Measurements from ENCODE around the gene ZNF48.

Gene ZNF48

DNA sequence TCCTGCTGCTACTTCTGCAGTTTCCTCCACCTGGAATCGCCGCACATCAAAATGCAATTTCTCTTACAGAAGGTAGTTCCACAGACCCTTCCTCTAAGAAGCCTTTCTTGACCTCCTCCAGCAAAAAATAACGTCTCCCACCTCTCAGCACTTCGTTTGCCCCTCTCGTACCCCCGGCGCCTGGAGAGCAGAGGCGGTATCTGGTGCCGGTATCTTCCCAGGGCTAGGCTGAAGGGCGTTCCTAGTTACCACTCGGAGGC lies 34.1 kb downstream of the ZNF48 start:
- Histone ChIP-seq H3K36me3 (ENCODE audit: control insufficient read depth, insufficient read depth, low read length) (no peaks in the 10 kb centered on the region), H3K9ac (ENCODE audit: low read length) (peak overlapping the region; percentile 71), H3K4me3 (ENCODE audit: low read length) (peak overlapping the region; percentile 78), H3K27me3 (ENCODE audit: control insufficient read depth, insufficient read depth, low read length) (no peaks in the 10 kb centered on the region), H3K4me1 (ENCODE audit: control insufficient read depth, insufficient read depth, low read length) (peaks cover 9% of the 10 kb centered on the region), H3K27ac (ENCODE audit: low read depth, low read length) (peak overlapping the region; percentile 66)

DNA sequence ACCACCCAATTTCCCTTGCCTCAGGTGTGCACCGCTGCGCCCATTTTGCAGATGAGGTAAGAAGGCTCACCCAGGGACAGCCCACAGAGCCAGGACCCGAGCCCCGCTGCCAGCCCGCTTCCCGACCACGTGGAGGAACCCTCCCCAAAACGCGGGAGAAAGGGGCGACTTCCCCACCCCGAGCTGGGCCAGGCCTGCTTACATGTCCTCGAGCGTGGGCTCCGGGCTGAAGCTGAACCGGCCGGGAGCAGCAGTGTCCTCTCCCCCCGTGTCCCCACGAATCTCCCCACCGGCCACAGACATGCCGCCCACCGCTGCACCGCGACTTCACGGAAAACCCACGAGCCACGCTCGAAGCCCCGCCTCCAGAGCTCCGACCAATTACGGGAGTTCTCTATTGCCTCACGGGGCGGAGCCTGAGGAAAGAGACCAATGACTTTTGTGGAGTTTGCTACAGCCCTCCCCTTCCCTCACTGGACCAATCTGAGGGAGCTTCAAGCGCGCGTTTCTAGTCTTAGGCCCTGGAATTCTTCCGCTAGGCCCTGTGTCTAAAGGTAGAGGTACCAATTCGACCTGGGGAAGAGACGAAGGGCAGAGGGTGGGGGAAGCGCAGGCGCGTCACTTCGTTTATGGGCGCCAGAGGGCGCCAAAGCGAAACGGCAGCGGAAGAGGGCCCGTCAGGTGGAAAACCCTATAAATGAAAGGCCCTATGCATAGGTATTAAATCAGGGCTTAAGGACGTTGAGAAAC lies 34.6 kb downstream of the ZNF48 start, which contains the start of gene DCTPP1:
Gene DCTPP1 (minus strand): TSS at position 353 of the 750 bp plus-strand sequence. CDS start 50 bp downstream, at position 303.
- Histone ChIP-seq H3K9ac (ENCODE audit: low read length) (peak within 1 kb of the TSS; percentile 71), H3K4me1 (ENCODE audit: control insufficient read depth, insufficient read depth, low read length) (peaks cover 9% of the 10 kb centered on the region), H3K4me3 (ENCODE audit: low read length) (peak within 1 kb of the TSS; percentile 78), H3K27me3 (ENCODE audit: control insufficient read depth, insufficient read depth, low read length) (no peaks in the 10 kb centered on the region), H3K27ac (ENCODE audit: low read depth, low read length) (peak within 1 kb of the TSS; percentile 66), H3K36me3 (ENCODE audit: control insufficient read depth, insufficient read depth, low read length) (no peaks in the 10 kb centered on the region)

DNA sequence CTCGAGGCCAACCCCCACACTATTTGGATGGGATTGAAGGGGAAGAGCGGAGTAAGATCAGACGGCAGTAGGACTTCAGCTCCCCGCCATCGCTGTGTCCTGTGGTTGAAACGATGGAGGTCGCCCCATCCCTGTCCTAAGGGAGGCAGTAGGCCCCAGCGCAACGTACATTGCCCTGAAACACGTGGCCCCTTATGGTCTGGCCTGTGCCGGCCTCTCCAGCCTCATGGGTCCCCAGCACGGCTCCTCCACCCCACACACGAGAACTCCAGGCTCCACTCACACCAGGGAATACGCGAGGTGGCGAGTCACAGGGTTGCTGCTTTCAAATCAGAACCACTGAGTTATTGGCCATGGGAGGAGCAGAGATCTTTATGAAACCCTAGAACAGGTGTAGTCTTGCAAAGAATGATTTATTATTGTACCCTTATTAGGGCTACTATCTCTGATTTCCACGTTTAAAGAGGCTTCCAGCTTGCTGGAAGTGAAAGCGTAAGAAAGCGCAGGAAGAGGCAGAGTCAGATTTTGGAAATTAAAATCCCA lies 35.3 kb downstream of the ZNF48 start:
- Histone ChIP-seq H3K27ac (ENCODE audit: low read depth, low read length) (peak overlapping the region; percentile 66), H3K4me1 (ENCODE audit: control insufficient read depth, insufficient read depth, low read length) (peaks cover 9% of the 10 kb centered on the region), H3K4me3 (ENCODE audit: low read length) (peak overlapping the region; percentile 52), H3K27me3 (ENCODE audit: control insufficient read depth, insufficient read depth, low read length) (no peaks in the 10 kb centered on the region), H3K36me3 (ENCODE audit: control insufficient read depth, insufficient read depth, low read length) (no peaks in the 10 kb centered on the region), H3K9ac (ENCODE audit: low read length) (peak overlapping the region; percentile 57)

DNA sequence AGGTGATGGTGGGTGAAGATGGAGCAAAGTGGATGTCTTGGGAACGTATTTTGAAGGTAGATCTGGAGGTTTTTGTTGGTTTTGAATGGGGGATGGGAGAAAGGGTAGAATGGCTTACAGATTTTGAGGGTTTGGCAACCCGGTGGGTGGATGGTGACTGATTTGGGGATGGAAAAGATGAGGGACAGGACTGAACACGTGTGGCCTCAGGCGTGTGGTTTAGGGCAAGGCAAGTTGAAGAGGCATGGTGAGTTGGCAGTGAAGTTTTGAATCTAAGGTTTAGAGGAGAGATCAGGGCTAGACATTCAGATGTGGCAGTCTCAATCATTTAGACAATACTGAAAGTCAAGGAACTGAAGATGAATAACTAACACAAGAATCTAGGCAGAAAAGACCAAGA lies 39.6 kb downstream of the ZNF48 start:
- Histone ChIP-seq H3K9ac (ENCODE audit: low read length) (no peak overlapping the region), H3K27me3 (ENCODE audit: control insufficient read depth, insufficient read depth, low read length) (no peaks in the 10 kb centered on the region), H3K27ac (ENCODE audit: low read depth, low read length) (no peak overlapping the region), H3K4me1 (ENCODE audit: control insufficient read depth, insufficient read depth, low read length) (peaks cover 4% of the 10 kb centered on the region), H3K4me3 (ENCODE audit: low read length) (no peak overlapping the region), H3K36me3 (ENCODE audit: control insufficient read depth, insufficient read depth, low read length) (no peaks in the 10 kb centered on the region)

DNA sequence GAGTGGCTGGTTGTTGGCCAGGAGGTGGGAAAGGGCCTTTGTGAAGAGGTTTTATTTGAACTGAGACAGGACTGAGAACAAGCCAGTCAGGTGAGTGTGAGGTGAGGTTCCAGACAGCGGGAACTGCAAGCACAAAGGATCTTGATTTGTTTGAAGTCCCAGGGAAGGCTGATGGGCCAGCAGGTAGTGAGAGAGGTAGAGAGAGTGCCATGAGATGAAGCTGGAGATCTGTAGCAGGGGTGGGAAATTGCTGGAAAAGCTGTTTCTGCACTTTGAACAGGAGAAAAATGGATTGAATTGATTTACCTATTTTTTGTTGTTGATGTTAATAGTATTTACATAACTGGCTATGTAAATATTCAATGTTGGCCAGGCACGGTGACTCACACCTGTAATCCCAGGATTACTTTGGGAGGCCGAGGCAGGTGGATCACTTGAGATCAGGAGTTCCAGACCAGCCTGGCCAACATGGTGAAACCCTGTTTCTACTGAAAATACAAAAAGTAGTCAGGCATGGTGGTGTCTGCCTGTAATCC lies 42.4 kb downstream of the ZNF48 start:
- H3K36me3 ChIP-seq (ENCODE audit: control insufficient read depth, insufficient read depth, low read length): no peaks in the 10 kb centered on the region
- H3K9ac ChIP-seq (ENCODE audit: low read length): no peak overlapping the region
- H3K4me1 ChIP-seq (ENCODE audit: control insufficient read depth, insufficient read depth, low read length): no peaks in the 10 kb centered on the region
- no peak overlapping the region for H3K4me3 ChIP-seq (ENCODE audit: low read length)
- no peak overlapping the region for H3K27ac ChIP-seq (ENCODE audit: low read depth, low read length)
- no peaks in the 10 kb centered on the region for H3K27me3 ChIP-seq (ENCODE audit: control insufficient read depth, insufficient read depth, low read length)

DNA sequence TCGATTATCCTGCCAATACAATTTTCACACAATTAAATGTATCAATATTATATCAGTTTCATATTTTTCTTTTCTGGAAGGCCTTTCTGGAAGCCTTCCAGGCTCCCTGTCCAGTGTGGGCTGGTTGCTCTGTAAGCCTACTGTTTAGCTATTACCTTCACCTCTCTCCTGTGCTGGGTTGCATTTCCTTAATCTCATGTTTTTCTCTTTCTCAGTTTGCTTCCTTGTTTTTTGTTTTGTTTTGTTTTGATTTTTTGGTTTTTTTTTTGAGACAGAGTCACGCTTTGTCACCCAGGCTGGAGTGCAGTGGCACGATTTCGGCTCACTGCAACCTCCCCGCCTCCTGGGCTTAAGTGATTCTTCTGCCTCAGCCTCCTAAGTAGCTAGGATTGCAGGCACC lies 43.6 kb downstream of the ZNF48 start:
- Histone ChIP-seq H3K36me3 (ENCODE audit: control insufficient read depth, insufficient read depth, low read length) (no peaks in the 10 kb centered on the region), H3K27me3 (ENCODE audit: control insufficient read depth, insufficient read depth, low read length) (no peaks in the 10 kb centered on the region), H3K4me3 (ENCODE audit: low read length) (no peak overlapping the region), H3K4me1 (ENCODE audit: control insufficient read depth, insufficient read depth, low read length) (no peaks in the 10 kb centered on the region), H3K9ac (ENCODE audit: low read length) (no peak overlapping the region), H3K27ac (ENCODE audit: low read depth, low read length) (no peak overlapping the region)

DNA sequence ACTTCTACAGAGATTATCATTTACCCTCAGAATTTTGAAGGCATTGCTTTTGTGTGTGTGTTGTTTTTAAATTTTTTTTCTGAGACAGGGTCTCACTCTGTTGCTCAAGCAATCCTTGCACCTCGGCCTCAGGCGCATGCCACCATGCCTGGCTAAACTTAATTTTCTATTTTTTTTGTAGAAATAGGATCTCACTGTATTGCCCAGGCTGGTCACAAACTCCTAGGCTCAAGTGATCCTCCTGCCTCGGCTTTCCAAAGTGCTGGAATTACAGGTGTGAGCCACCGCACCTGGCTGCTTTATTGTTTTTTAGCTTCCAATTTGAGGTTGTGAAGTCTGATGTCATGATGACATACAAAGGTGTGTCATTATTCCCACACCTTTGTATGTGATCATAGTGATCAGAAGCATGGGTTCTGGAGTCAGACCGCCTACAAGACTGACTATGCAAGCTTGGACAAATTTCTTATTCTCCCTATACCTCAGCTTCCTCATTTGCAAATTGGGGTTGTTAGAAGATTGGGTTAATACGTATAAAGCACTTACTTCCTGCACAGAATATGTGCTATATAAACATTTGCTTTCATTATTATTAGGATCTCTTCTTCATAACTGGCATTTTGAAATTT lies 44.6 kb downstream of the ZNF48 start:
- Histone ChIP-seq H3K27ac (ENCODE audit: low read depth, low read length) (no peak overlapping the region), H3K4me3 (ENCODE audit: low read length) (no peak overlapping the region), H3K9ac (ENCODE audit: low read length) (no peak overlapping the region), H3K4me1 (ENCODE audit: control insufficient read depth, insufficient read depth, low read length) (peaks cover 3% of the 10 kb centered on the region), H3K27me3 (ENCODE audit: control insufficient read depth, insufficient read depth, low read length) (no peaks in the 10 kb centered on the region), H3K36me3 (ENCODE audit: control insufficient read depth, insufficient read depth, low read length) (peaks cover 5% of the 10 kb centered on the region)

DNA sequence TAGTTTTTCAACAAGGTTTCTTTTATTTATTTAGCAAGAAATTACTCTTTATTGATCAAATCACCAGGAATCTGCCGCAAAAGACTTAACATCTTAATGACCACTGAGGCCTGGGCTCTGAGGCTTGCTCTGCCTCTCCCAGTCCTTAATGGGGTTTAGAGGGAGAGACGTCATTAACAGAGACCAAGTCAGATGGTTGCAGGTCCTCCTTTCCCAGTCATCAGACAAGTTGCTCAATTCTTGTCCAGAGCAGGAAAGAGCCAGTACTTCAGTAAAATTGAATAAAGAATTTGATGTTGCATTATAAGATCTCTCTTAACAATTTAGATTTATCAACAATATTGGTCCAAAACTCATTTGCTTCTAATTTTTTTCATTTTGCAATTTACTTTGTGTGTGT lies 48.4 kb downstream of the ZNF48 start:
- peaks cover 6% of the 10 kb centered on the region for H3K4me1 ChIP-seq (ENCODE audit: control insufficient read depth, insufficient read depth, low read length)
- H3K36me3 ChIP-seq (ENCODE audit: control insufficient read depth, insufficient read depth, low read length): peaks cover 5% of the 10 kb centered on the region
- no peaks in the 10 kb centered on the region for H3K27me3 ChIP-seq (ENCODE audit: control insufficient read depth, insufficient read depth, low read length)
- no peak overlapping the region for H3K9ac ChIP-seq (ENCODE audit: low read length)
- no peak overlapping the region for H3K4me3 ChIP-seq (ENCODE audit: low read length)
- no peak overlapping the region for H3K27ac ChIP-seq (ENCODE audit: low read depth, low read length)

DNA sequence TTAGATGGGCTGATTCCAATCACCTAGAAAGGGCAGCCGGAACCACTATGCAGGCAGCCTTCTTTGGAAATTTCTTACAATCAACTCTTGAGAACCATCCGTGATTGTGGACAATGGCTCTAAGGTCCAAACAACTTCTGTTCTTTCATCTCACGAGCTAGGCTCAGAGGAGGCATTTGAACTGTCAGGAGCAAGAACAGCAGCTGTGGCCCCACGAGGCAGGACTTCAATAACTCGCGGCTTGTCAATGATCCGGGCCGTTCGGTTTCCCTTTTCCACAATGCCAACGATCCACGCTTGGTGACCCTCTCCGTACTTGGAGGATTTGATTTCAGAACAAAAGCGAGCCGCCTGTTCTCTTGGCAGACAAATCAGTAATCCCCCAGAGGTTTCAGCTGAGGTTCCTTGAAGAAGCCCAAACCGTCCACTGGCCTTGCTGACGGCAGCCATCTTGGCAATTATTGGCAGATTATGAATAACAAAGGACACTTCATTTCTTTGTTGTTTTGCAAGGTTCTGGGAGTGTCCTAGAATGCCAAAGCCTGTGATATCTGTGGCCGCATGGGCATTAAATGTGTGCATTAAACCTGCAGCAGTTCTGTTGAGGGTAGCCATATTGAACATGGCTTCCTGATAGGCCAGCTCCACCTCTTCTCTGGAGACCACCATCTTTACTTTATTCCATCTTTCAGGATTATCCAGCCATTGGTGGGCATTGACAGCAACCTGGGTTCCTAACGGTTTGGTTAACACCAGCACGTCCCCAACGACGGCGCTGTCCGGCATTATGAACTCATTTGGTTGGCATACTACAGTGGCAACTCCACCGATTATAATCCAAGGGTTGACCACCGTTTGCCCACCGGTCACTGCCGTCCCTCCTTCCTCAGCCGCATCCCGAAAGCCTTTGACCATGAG lies 49.3 kb downstream of the ZNF48 start:
- Histone ChIP-seq H3K27me3 (ENCODE audit: control insufficient read depth, insufficient read depth, low read length) (no peaks in the 10 kb centered on the region), H3K4me1 (ENCODE audit: control insufficient read depth, insufficient read depth, low read length) (peaks cover 6% of the 10 kb centered on the region), H3K36me3 (ENCODE audit: control insufficient read depth, insufficient read depth, low read length) (peaks cover 5% of the 10 kb centered on the region), H3K27ac (ENCODE audit: low read depth, low read length) (peak overlapping the region; percentile 96), H3K9ac (ENCODE audit: low read length) (peak overlapping the region; percentile 93), H3K4me3 (ENCODE audit: low read length) (peak overlapping the region; percentile 94)

DNA sequence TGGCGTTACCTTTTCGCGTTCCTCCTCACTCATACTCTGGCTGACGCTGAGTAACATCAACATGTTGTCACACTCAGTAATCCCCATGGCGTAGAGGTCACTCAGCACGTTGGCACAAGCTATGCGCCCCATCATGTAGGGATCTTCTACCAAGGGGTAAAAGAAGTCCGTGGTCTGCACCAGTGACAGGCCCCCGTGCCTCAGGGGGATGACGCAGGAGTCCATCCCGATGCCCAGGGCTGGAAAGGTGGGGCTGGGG lies 49.9 kb downstream of the ZNF48 start:
- peak overlapping the region; percentile 96 for H3K27ac ChIP-seq (ENCODE audit: low read depth, low read length)

DNA sequence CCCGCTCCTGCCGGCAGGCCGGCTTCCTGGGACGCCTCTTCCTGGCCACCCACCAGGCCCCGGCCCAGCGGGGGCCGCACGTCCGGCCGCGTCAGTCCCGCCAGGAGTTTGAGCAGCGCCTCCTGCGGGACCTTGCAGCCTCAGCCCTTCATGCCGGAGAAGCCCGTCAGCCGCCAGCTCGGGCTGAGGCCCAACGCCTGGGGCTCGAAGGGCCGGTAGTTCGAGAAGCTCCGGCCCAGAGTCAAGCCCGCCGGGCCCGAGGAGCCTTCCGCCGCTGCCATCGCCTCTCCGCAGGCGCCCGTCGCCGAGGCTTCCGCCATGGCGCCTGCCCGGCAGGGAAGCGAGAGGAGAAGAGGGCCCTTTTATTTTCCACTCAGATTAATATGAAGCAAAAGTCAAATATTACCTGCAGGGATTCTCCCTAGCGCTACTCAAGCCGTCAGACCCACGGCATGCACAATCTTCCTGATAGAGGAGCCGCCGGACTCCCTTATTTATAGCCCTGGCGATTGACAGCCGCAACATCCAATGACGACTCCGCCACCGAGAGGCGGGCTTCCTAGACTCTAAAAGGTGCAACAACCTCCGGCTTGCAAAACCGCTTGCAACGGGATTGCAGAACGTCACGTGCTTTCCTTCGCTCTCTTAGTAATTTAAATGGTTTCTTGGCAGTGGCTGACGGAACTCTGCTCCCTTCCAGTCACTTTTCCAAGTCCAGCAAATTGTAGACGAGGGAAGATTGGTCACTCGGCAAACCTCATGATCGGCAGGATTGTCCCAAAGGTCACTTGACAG lies 50.4 kb downstream of the ZNF48 start, which contains the start of gene SEPHS2:
Gene SEPHS2 (minus strand): TSS at position 467 of the 795 bp plus-strand sequence. CDS start 147 bp downstream, at position 320.
- Histone ChIP-seq H3K4me1 (ENCODE audit: control insufficient read depth, insufficient read depth, low read length) (peaks cover 6% of the 10 kb centered on the region), H3K27me3 (ENCODE audit: control insufficient read depth, insufficient read depth, low read length) (no peaks in the 10 kb centered on the region)

More for the DNA sequence above, 49.9 kb downstream of the ZNF48 start:
- H3K36me3 ChIP-seq (ENCODE audit: control insufficient read depth, insufficient read depth, low read length): peaks cover 5% of the 10 kb centered on the region
- peak overlapping the region; percentile 94 for H3K4me3 ChIP-seq (ENCODE audit: low read length)
- H3K4me1 ChIP-seq (ENCODE audit: control insufficient read depth, insufficient read depth, low read length): peaks cover 6% of the 10 kb centered on the region
- peak overlapping the region; percentile 93 for H3K9ac ChIP-seq (ENCODE audit: low read length)
- H3K27me3 ChIP-seq (ENCODE audit: control insufficient read depth, insufficient read depth, low read length): no peaks in the 10 kb centered on the region

More for the DNA sequence above, 50.4 kb downstream of the ZNF48 start, which contains the start of gene SEPHS2:
- peaks cover 5% of the 10 kb centered on the region for H3K36me3 ChIP-seq (ENCODE audit: control insufficient read depth, insufficient read depth, low read length)
- H3K27ac ChIP-seq (ENCODE audit: low read depth, low read length): peak within 1 kb of the TSS; percentile 96
- peak within 1 kb of the TSS; percentile 93 for H3K9ac ChIP-seq (ENCODE audit: low read length)
- peak within 1 kb of the TSS; percentile 94 for H3K4me3 ChIP-seq (ENCODE audit: low read length)
